IMR-90 (cell line): ENCODE measurements around the gene TMEM256. TPM values are rescaled to one million over a fixed set of nuclear protein-coding genes. Genes with fewer than 3 reads are reported as not detected.

Source experiments
- ATAC-seq: fragments of 200-7000 bp; cut with Tn5 transposase; 2 replicates; pipeline ENCODE4 v1.9.1; 2020; ENCODE audit warnings: low read depth, mild to moderate bottlenecking, moderate library complexity
- Bru-seq: library from RNA; stranded (reverse); fragments of 400-500 nt; gene quantifications from one replicate; lab custom pipeline; 2021; lab: Mats Ljungman, UMichigan
- BruChase-seq, 2 experiments: library from RNA; stranded (reverse); fragments of 400-500 nt; gene quantifications; one replicate each; lab custom pipeline; 2021; lab: Mats Ljungman, UMichigan
- BruUV-seq: library from RNA; stranded (reverse); fragments of 400-500 nt; replicated peaks from 2 replicates; lab custom pipeline; 2021; lab: Mats Ljungman, UMichigan
- CTCF ChIA-PET: fragments of 300-600 bp; formaldehyde crosslinking; extraction: SDS; loops from one replicate; lab custom pipeline; 2021; ENCODE audit warnings: antibody characterized with exemption; lab: Yijun Ruan, JAX
- POLR2A ChIA-PET: fragments of 300-600 bp; sonication (Branson Sonifier 250); formaldehyde crosslinking; loops from one replicate; lab custom pipeline; 2022; ENCODE audit warnings: antibody characterized with exemption; ENCODE audit not compliant: unreplicated experiment; lab: Charles Lee
- DNase-seq: peaks from one replicate; pipeline ENCODE4 v3.0.0; 2013
- H2AFZ ChIP-seq: replicated peaks from 2 replicates; pipeline ENCODE3; 2013; ENCODE audit warnings: low read length, mild to moderate bottlenecking; ENCODE audit not compliant: poor library complexity
- H2AK5ac ChIP-seq: 2 replicates; pipeline ENCODE4 v1.6.1; 2013; ENCODE audit warnings: low read depth, low read length, inconsistent platforms
- H2AK9ac ChIP-seq: replicated peaks from 2 replicates; pipeline ENCODE3; 2013; ENCODE audit warnings: mild to moderate bottlenecking, low read depth, low read length, moderate library complexity; ENCODE audit not compliant: poor library complexity
- H2BK120ac ChIP-seq: 2 replicates; pipeline ENCODE4 v1.6.1; 2013; ENCODE audit warnings: low read depth, low read length, inconsistent platforms
- H2BK15ac ChIP-seq: 3 replicates; pipeline ENCODE4 v1.6.1; 2013; ENCODE audit warnings: low read depth, low read length, inconsistent platforms
- H2BK20ac ChIP-seq: 2 replicates; pipeline ENCODE4 v1.6.1; 2013; ENCODE audit warnings: low read depth, mild to moderate bottlenecking, inconsistent platforms, low read length, moderate library complexity
- H2BK5ac ChIP-seq: 2 replicates; pipeline ENCODE4 v1.6.1; 2013; ENCODE audit warnings: mild to moderate bottlenecking, low read depth, low read length, inconsistent platforms; ENCODE audit not compliant: poor library complexity, severe bottlenecking
- H3K14ac ChIP-seq: replicated peaks from 2 replicates; pipeline ENCODE4 v1.6.1; 2013; ENCODE audit warnings: low read depth, low read length, inconsistent platforms
- H3K18ac ChIP-seq: 2 replicates; pipeline ENCODE4 v1.6.1; 2013; ENCODE audit warnings: low read depth, low read length, control low read depth
- H3K23ac ChIP-seq: 2 replicates; pipeline ENCODE4 v1.6.1; 2013; ENCODE audit warnings: low read depth, low read length, inconsistent platforms
- H3K27ac ChIP-seq: 2 replicates; pipeline ENCODE4 v1.5.1; 2013; ENCODE audit warnings: mild to moderate bottlenecking, control low read depth, low read length; ENCODE audit not compliant: insufficient read depth
- H3K27me3 ChIP-seq: 2 replicates; pipeline ENCODE4 v1.6.1; 2013; ENCODE audit warnings: low read length; ENCODE audit not compliant: control insufficient read depth, insufficient read depth
- H3K36me3 ChIP-seq: 2 replicates; pipeline ENCODE4 v1.6.1; 2013; ENCODE audit warnings: low read length, mixed read lengths; ENCODE audit not compliant: control insufficient read depth, insufficient read depth
- H3K4ac ChIP-seq: 2 replicates; pipeline ENCODE4 v1.6.1; 2013; ENCODE audit warnings: low read depth, low read length, inconsistent platforms
- H3K4me1 ChIP-seq: 2 replicates; pipeline ENCODE4 v1.6.1; 2013; ENCODE audit warnings: low read length, mixed read lengths; ENCODE audit not compliant: control insufficient read depth, insufficient read depth
- H3K4me2 ChIP-seq: 2 replicates; pipeline ENCODE4 v1.6.1; 2013; ENCODE audit warnings: low read depth, mild to moderate bottlenecking, control low read depth, low read length, moderate library complexity
- H3K4me3 ChIP-seq: 2 replicates; pipeline ENCODE4 v1.5.1; 2013; ENCODE audit warnings: low read depth, mild to moderate bottlenecking, control low read depth, low read length, moderate library complexity; ENCODE audit not compliant: insufficient read depth
- H3K56ac ChIP-seq: 2 replicates; pipeline ENCODE4 v1.6.1; 2013; ENCODE audit warnings: low read length, inconsistent platforms; ENCODE audit not compliant: insufficient read depth; ENCODE audit errors: extremely low read depth
- H3K79me1 ChIP-seq, 2 experiments: 2 replicates each; pipeline ENCODE4 v1.6.1; 2013; ENCODE audit warnings: low read length in 2 of 2, inconsistent platforms in 1 of 2, low read depth in 1 of 2
- H3K9ac ChIP-seq: 2 replicates; pipeline ENCODE4 v1.6.1; 2013; ENCODE audit warnings: low read depth, low read length, control low read depth
- H3K9me1 ChIP-seq: 2 replicates; pipeline ENCODE4 v1.6.1; 2013; ENCODE audit warnings: low read length, inconsistent platforms; ENCODE audit not compliant: insufficient read depth
- H3K9me3 ChIP-seq: 2 replicates; pipeline ENCODE4 v1.6.1; 2013; ENCODE audit warnings: low read length; ENCODE audit not compliant: control insufficient read depth, insufficient read depth
- H4K20me1 ChIP-seq: 2 replicates; pipeline ENCODE4 v1.6.1; 2013; ENCODE audit warnings: low read length, inconsistent platforms; ENCODE audit not compliant: insufficient read depth
- H4K5ac ChIP-seq: 2 replicates; pipeline ENCODE4 v1.6.1; 2013; ENCODE audit warnings: mild to moderate bottlenecking, low read depth, low read length, control low read depth
- H4K8ac ChIP-seq, 2 experiments: 2 replicates each; pipeline ENCODE4 v1.6.1; 2013; ENCODE audit warnings: low read depth in 2 of 2, low read length in 2 of 2, control low read depth in 1 of 2, inconsistent platforms in 1 of 2
- H4K91ac ChIP-seq: 2 replicates; pipeline ENCODE4 v1.6.1; 2013; ENCODE audit warnings: low read depth, low read length, inconsistent platforms; ENCODE audit not compliant: insufficient read depth
- BHLHE40 ChIP-seq: fragments of 150-350 bp; IDR thresholded peaks from 2 replicates; pipeline ENCODE4 v1.6.1; 2016; ENCODE audit warnings: mild to moderate bottlenecking, low read depth, low read length
- CEBPB ChIP-seq: IDR thresholded peaks from 2 replicates; pipeline ENCODE4 v1.6.1; 2012; ENCODE audit warnings: low read depth, low read length, improper control_type of control experiment
- FOS ChIP-seq: fragments of 150-350 bp; IDR thresholded peaks from 2 replicates; pipeline ENCODE4 v1.6.1; 2016; ENCODE audit warnings: low read depth, low read length
- MAFK ChIP-seq: IDR thresholded peaks from 2 replicates; pipeline ENCODE4 v1.6.1; 2012; ENCODE audit warnings: low read depth, low read length, improper control_type of control experiment
- MXI1 ChIP-seq: IDR thresholded peaks from 2 replicates; pipeline ENCODE4 v1.6.1; 2012; ENCODE audit warnings: low read depth, mild to moderate bottlenecking, low read length, moderate library complexity, borderline replicate concordance
- NFE2L2 ChIP-seq: fragments of 150-350 bp; IDR thresholded peaks from 2 replicates; pipeline ENCODE4 v1.6.1; 2016; ENCODE audit warnings: low read depth, mild to moderate bottlenecking, low read length
- POLR2A ChIP-seq: IDR thresholded peaks from 2 replicates; pipeline ENCODE4 v1.6.1; 2012; ENCODE audit warnings: mild to moderate bottlenecking, low read depth, low read length
- RAD21 ChIP-seq: IDR thresholded peaks from 2 replicates; pipeline ENCODE4 v1.6.1; 2012; ENCODE audit warnings: low read length, improper control_type of control experiment
- RCOR1 ChIP-seq: IDR thresholded peaks from 2 replicates; pipeline ENCODE4 v1.6.1; 2012; ENCODE audit warnings: mild to moderate bottlenecking, low read length, improper control_type of control experiment; ENCODE audit not compliant: insufficient replicate concordance
- RFX5 ChIP-seq: IDR thresholded peaks from 2 replicates; pipeline ENCODE4 v1.8.0; 2012; ENCODE audit warnings: low read depth, mild to moderate bottlenecking, low read length, moderate library complexity
- WGBS, 2 experiments: methylation state at CpG; one replicate each; pipeline versions ENCODE4 v1.1.5 to v1.1.7; 2013; ENCODE audit warnings: missing lambda C conversion rate in 2 of 2; ENCODE audit not compliant: insufficient read length in 1 of 2; ENCODE audit errors: extremely low coverage in 2 of 2; 5-methylcytosine and 5-hydroxymethylcytosine counted together
- dilution Hi-C: fragments of 300-500 bp; cut with HindIII; formaldehyde crosslinking; loops from one replicate; pipeline ENCODE4 v1.14.3; 2018; ENCODE audit warnings: low sequenced_read_pairs; ENCODE audit not compliant: unreplicated experiment
- in situ Hi-C: fragments of 300-500 bp; cut with MboI; formaldehyde crosslinking; loops from 3 replicates; pipeline ENCODE4 v1.14.3; 2019; ENCODE audit warnings: low sequenced_read_pairs, inconsistent platforms, mixed read lengths
- intact Hi-C: fragments of 100-400 bp; cut with micrococcal nuclease; formaldehyde crosslinking; loops from 2 replicates; pipeline ENCODE4 v1.10.0; 2022
- long read RNA-seq: library from polyadenylated mRNA; unstranded; transcript quantifications from one replicate; pipeline ENCODE4 v2.0.0, GENCODE V29; 2021; ENCODE audit not compliant: unreplicated experiment
- polyA plus RNA-seq, 3 experiments: library from polyadenylated mRNA; depleted of rRNA; stranded (reverse); fragments of >200 nt; gene quantifications; 2 replicates each; pipeline ENCODE4 v1.2.3, GENCODE V29; 2012; ENCODE audit warnings: low replicate concordance in 1 of 3
- total RNA-seq: library from RNA; depleted of rRNA; stranded (reverse); fragments of >200 nt; gene quantifications from 2 replicates; pipeline ENCODE4 v1.2.3, GENCODE V29; 2012; rRNA removed
- TF ChIP-seq, protein P1 (sequence below): fragments of 150-350 bp; IDR thresholded peaks from 2 replicates; pipeline ENCODE4 v1.6.1; 2016; ENCODE audit warnings: low read depth, mild to moderate bottlenecking, low read length, moderate library complexity, borderline replicate concordance
- TF ChIP-seq, protein P2 (sequence below): fragments of 150-350 bp; IDR thresholded peaks from 2 replicates; pipeline ENCODE4 v1.6.1; 2017; ENCODE audit warnings: mild to moderate bottlenecking, antibody characterized with exemption, low read length, low read depth

The TMEM256 gene
- total RNA-seq (35.3 and 38.4 TPM in 2 replicates), polyA plus RNA-seq (2012; rRNA removed) (174 and 252 TPM in 2 replicates), Bru-seq, nascent RNA (percentile 74 among the genes with signal in this experiment), BruChase-seq, experiment 1, labeled RNA remaining after a 6-hour chase (percentile 79 among the genes with signal in this experiment), BruChase-seq, experiment 2, labeled RNA remaining after a 2-hour chase (percentile 62 among the genes with signal in this experiment)
- polyA plus RNA-seq (2012; cell fraction: cytosol; rRNA removed) = 109 and 112 TPM in 2 replicates
- polyA plus RNA-seq (2012; cell fraction: nucleus; rRNA removed; ENCODE audit: low replicate concordance) = 17.8 and 27.6 TPM in 2 replicates
- long read RNA-seq, transcript TMEM256-201 (4 exons, 486 nt) = major isoform, 19 of 23 reads
- long read RNA-seq, partial matches to known transcripts = 2 of 23 reads
- long read RNA-seq, other reads (novel, unspliced or antisense) = 2 of 23 reads

DNA sequence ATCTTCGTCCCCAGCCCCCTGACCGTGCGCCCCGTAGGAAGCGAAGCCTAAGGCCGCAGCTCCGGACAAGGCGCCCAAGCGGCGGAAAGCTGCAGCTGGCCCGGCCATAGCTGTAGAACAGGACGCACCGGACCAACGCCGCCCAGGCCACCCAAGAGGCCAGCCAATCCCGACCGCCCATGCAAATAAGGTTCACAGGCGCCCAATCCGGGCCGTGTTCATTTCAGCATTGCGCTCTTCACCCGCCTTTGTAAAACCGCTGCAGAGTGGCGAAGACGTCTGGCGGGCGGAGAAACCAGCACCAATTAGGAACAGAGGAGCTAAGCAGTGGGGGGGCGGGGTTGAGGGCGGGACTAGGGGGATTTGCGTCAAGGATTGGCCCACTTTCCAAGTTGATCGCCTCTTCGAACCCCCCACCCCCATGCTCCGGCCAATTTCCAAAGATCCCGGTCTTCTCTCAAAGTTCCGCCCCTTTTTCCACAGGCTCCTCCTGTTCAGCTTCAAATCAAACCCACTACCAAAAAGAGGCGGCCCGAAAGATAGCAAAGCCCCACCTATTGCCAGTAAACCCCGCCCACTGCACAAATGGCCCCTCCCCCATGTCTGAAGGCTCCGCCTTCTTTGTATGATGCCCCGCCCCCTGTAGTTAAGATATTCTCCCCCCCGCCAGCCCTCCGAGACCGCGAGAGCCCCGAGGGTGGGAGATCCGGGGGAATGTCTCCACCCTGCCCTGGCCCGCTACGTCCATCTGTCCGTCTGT lies at the start of gene TMEM256:
TMEM256 (minus strand) TSS at position 121 of the 760 bp plus-strand sequence; CDS start at position 108, 13 bp downstream.
- peak within 1 kb of the TSS; percentile 91 for H3K23ac ChIP-seq
- intact Hi-C loops (loop anchor here (1.0 to 2.0 kb wide), 4 partner anchors 33 to 157 kb away; partner anchors contain the start of genes POLR2A and SENP3), in situ Hi-C loops (no loop called here), dilution Hi-C loops (no loop called here)
- peak within 1 kb of the TSS; percentile 75 for H3K27ac ChIP-seq
- H3K56ac ChIP-seq = peak within 1 kb of the TSS; percentile 64; the same call in 1 of the 2 replicates
- H3K4ac ChIP-seq = peak within 1 kb of the TSS; percentile 86
- no peaks in the 10 kb centered on the region for H3K9me1 ChIP-seq
- no peaks in the 10 kb centered on the region for H3K27me3 ChIP-seq
- TF ChIP-seq CEBPB (no peak), NFE2L2 (no peak), MXI1 (no peak), FOS (peak; percentile 33; the same call in 1 of the 2 replicates), RFX5 (no peak), RCOR1 (no peak), BHLHE40 (peak; percentile 31; the same call in 1 of the 2 replicates), MAFK (no peak), POLR2A (peak; percentile 57; the same call in 1 of the 2 replicates), RAD21 (no peak)
- TF ChIP-seq, protein P1, sequence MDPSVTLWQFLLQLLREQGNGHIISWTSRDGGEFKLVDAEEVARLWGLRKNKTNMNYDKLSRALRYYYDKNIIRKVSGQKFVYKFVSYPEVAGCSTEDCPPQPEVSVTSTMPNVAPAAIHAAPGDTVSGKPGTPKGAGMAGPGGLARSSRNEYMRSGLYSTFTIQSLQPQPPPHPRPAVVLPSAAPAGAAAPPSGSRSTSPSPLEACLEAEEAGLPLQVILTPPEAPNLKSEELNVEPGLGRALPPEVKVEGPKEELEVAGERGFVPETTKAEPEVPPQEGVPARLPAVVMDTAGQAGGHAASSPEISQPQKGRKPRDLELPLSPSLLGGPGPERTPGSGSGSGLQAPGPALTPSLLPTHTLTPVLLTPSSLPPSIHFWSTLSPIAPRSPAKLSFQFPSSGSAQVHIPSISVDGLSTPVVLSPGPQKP = no peak
- TF ChIP-seq, protein P2, sequence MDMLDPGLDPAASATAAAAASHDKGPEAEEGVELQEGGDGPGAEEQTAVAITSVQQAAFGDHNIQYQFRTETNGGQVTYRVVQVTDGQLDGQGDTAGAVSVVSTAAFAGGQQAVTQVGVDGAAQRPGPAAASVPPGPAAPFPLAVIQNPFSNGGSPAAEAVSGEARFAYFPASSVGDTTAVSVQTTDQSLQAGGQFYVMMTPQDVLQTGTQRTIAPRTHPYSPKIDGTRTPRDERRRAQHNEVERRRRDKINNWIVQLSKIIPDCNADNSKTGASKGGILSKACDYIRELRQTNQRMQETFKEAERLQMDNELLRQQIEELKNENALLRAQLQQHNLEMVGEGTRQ = 0 out of 2 replicates have a peak, but pooled peaks have one; percentile 20
- H3K79me1 ChIP-seq = peaks cover 11 to 54% of the 10 kb centered on the region in 2 experiments
- no peak within 1 kb of the TSS for H2BK15ac ChIP-seq
- H2AFZ ChIP-seq = peak within 1 kb of the TSS; percentile 100
- ATAC-seq (peak; percentile 80), DNase-seq (peak; percentile 99)
- H2AK9ac ChIP-seq = peak within 1 kb of the TSS; percentile 100
- H4K20me1 ChIP-seq = peaks cover 7% of the 10 kb centered on the region
- peak within 1 kb of the TSS; percentile 90 for H3K9ac ChIP-seq
- peak within 1 kb of the TSS; percentile 80 for H4K91ac ChIP-seq
- H4K5ac ChIP-seq = peak within 1 kb of the TSS; percentile 50; the same call in 1 of the 2 replicates
- CTCF ChIA-PET = interaction anchor here (0.8 kb wide), 1 partner anchor 32 kb away, joined by 4 read pairs; the partner anchor contains the start of gene TMEM102
- H2AK5ac ChIP-seq = peak within 1 kb of the TSS; percentile 82
- peaks cover 7% of the 10 kb centered on the region; the same call in 1 of the 2 replicates for H3K36me3 ChIP-seq
- no TSS peak for BruUV-seq
- H3K14ac ChIP-seq = peak within 1 kb of the TSS; percentile 94
- peak within 1 kb of the TSS; percentile 72 for H2BK5ac ChIP-seq
- peak within 1 kb of the TSS; percentile 45; the same call in 1 of the 2 replicates for H3K18ac ChIP-seq
- 0% methylated on average over 15 of the region's 49 CpGs; no CpG with 5 or more reads in 1 of the 2 experiments for WGBS, 2 experiments
- peak within 1 kb of the TSS; percentile 55 for H2BK120ac ChIP-seq
- POLR2A ChIA-PET = interaction anchor here (0.6 to 1.7 kb wide), 8 partner anchors 9 to 1941 kb away, joined by 3 to 9 read pairs (median 4); partner anchors contain the start of gene PLSCR3
- H3K4me1 ChIP-seq = peaks cover 9% of the 10 kb centered on the region
- no peaks in the 10 kb centered on the region for H3K9me3 ChIP-seq
- no peak within 1 kb of the TSS for H2BK20ac ChIP-seq
- H4K8ac ChIP-seq = peak within 1 kb of the TSS; percentile 63 to 90
- peak within 1 kb of the TSS; percentile 94 for H3K4me3 ChIP-seq
- peak within 1 kb of the TSS; percentile 95 for H3K4me2 ChIP-seq
